IMR-90 (cell line): ENCODE results near the gene MKNK2.

ENCODE experiments used
- BHLHE40 ChIP-seq: fragments of 150-350 bp; IDR thresholded peaks from 2 replicates; pipeline ENCODE4 v1.6.1; 2016; ENCODE audit warnings: mild to moderate bottlenecking, low read depth, low read length
- MAFK ChIP-seq: IDR thresholded peaks from 2 replicates; pipeline ENCODE4 v1.6.1; 2012; ENCODE audit warnings: low read depth, low read length, improper control_type of control experiment
- POLR2A ChIP-seq: IDR thresholded peaks from 2 replicates; pipeline ENCODE4 v1.6.1; 2012; ENCODE audit warnings: mild to moderate bottlenecking, low read depth, low read length
- RCOR1 ChIP-seq: IDR thresholded peaks from 2 replicates; pipeline ENCODE4 v1.6.1; 2012; ENCODE audit warnings: mild to moderate bottlenecking, low read length, improper control_type of control experiment; ENCODE audit not compliant: insufficient replicate concordance
- RFX5 ChIP-seq: IDR thresholded peaks from 2 replicates; pipeline ENCODE4 v1.8.0; 2012; ENCODE audit warnings: low read depth, mild to moderate bottlenecking, low read length, moderate library complexity
- TF ChIP-seq, protein P1 (sequence below): conservative IDR thresholded peaks from 2 replicates; pipeline ENCODE4 v1.5.1; 2012; ENCODE audit warnings: mild to moderate bottlenecking, low read depth, low read length, improper control_type of control experiment
- TF ChIP-seq, protein P2 (sequence below): fragments of 150-350 bp; IDR thresholded peaks from 2 replicates; pipeline ENCODE4 v1.6.1; 2016; ENCODE audit warnings: low read depth, mild to moderate bottlenecking, low read length, moderate library complexity, borderline replicate concordance

DNA sequence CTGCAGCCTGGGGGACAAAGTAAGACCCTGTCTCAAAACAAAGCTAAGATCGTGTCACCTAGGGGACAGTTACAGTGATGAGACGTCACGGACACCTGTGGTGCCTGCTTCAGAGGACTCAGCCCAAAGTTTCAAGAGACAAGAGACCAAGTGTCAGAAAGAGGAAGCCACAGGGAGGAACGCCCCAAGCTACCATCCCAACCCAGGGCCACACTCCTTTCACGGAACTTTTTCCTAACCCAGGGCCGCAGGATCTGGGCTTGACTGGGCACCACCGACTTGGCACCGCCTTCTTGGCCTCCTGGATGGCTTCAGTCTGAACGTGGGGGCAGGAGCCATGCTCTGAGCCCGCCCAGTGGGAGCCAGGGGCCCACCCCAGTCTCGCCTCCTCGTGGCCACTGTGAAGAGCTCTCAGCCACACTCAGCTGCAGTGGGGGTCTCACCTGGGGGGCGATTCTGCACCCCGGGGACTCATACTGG lies 36.6 kb upstream of the MKNK2 start:
- TF ChIP-seq, protein P1, sequence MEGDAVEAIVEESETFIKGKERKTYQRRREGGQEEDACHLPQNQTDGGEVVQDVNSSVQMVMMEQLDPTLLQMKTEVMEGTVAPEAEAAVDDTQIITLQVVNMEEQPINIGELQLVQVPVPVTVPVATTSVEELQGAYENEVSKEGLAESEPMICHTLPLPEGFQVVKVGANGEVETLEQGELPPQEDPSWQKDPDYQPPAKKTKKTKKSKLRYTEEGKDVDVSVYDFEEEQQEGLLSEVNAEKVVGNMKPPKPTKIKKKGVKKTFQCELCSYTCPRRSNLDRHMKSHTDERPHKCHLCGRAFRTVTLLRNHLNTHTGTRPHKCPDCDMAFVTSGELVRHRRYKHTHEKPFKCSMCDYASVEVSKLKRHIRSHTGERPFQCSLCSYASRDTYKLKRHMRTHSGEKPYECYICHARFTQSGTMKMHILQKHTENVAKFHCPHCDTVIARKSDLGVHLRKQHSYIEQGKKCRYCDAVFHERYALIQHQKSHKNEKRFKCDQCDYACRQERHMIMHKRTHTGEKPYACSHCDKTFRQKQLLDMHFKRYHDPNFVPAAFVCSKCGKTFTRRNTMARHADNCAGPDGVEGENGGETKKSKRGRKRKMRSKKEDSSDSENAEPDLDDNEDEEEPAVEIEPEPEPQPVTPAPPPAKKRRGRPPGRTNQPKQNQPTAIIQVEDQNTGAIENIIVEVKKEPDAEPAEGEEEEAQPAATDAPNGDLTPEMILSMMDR = no peak
- TF ChIP-seq RFX5 = no peak
- no peak for TF ChIP-seq POLR2A
- no peak for TF ChIP-seq RCOR1
- TF ChIP-seq BHLHE40 = no peak
- TF ChIP-seq, protein P2, sequence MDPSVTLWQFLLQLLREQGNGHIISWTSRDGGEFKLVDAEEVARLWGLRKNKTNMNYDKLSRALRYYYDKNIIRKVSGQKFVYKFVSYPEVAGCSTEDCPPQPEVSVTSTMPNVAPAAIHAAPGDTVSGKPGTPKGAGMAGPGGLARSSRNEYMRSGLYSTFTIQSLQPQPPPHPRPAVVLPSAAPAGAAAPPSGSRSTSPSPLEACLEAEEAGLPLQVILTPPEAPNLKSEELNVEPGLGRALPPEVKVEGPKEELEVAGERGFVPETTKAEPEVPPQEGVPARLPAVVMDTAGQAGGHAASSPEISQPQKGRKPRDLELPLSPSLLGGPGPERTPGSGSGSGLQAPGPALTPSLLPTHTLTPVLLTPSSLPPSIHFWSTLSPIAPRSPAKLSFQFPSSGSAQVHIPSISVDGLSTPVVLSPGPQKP = no peak
- TF ChIP-seq MAFK = no peak
